Psoas muscle (tissue), 7 donors: Measurements from ENCODE around the gene TARP.

Experiments used
- ATAC-seq, 4 donors: fragments of 200-7000 bp; cut with Tn5 transposase; one replicate each; pipeline ENCODE4 v1.9.1; 2020; ENCODE audit warnings: moderate library complexity in 3 of 4, mild to moderate bottlenecking in 2 of 4
- DNase-seq, 2 donors: peaks; one replicate each; pipeline ENCODE4 v3.0.0-alpha.2; 2020
- H3K27ac ChIP-seq: fragments of 200-600 bp; one replicate; pipeline ENCODE4 v1.8.0; 2022
- H3K27me3 ChIP-seq, 3 donors: fragments of 200-600 bp in 1 of 3; one replicate each; pipeline versions ENCODE4 v1.6.1 to v1.8.0; 2013 to 2022; ENCODE audit warnings: low read length in 2 of 3, mild to moderate bottlenecking in 2 of 3, moderate library complexity in 1 of 3; ENCODE audit not compliant: insufficient read depth in 3 of 3
- H3K36me3 ChIP-seq, 2 donors: fragments of 200-600 bp in 1 of 2; one replicate each; pipeline versions ENCODE4 v1.6.1 to v1.8.0; 2013 to 2022; ENCODE audit warnings: low read depth in 1 of 2, mild to moderate bottlenecking in 1 of 2, moderate library complexity in 1 of 2; ENCODE audit not compliant: insufficient read depth in 1 of 2
- H3K4me1 ChIP-seq: fragments of 200-600 bp; one replicate; pipeline ENCODE4 v1.8.0; 2022
- H3K4me3 ChIP-seq: fragments of 200-600 bp; one replicate; pipeline ENCODE4 v1.8.0; 2022; ENCODE audit warnings: mild to moderate bottlenecking
- H3K9me3 ChIP-seq: fragments of 200-600 bp; one replicate; pipeline ENCODE4 v1.8.0; 2022
- WGBS, 3 donors: extraction: QIAGEN DNeasy Blood & Tissue Kit; methylation state at CpG; one replicate each; pipeline versions ENCODE4 v1.1.6 to v1.1.7; 2013; 5-methylcytosine and 5-hydroxymethylcytosine counted together
- intact Hi-C, 2 donors: fragments of 100-400 bp; cut with DNase I; formaldehyde crosslinking; loops; one replicate each; pipeline versions ENCODE4 v1.11.0 to v1.14.2; 2022
- TF ChIP-seq, protein P1 (sequence below): fragments of 200-600 bp; IDR thresholded peaks from one replicate; pipeline ENCODE4 v1.8.0; 2022; ENCODE audit warnings: antibody characterized with exemption
- donor health status: healthy with polysubstance abuse.
- donor health status: DM: no; HTN: no; CAD: no; lungs with moderate emphysema.
- donor health status: Bipolar disorder and iron deficiency.
- donor health status: healthy.
- donor health status: DM: yes; HTN: yes; CAD: no.
- donor health status: DM: no; HTN: no; CAD: no.
- donor health status: DM: yes; HTN: yes; CAD: no.

TARP gene

DNA sequence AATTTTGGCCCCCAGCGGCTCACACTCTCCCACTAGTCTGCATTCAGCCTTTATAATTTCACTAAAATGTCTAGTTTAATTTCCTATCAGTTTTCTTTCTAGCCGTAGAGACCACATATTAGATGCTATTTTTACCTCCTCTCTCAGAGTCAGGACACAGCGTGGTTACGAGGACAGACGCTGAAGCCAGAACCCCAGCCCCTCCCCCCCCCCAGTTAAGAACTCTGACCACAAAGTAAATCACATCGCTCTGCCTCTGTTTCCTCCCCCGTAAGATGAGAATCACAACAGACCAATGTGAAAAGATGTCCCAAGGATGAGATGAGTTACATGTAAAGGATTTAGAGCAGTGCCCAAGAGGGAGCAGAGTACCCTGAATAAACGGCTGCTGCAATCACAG lies 11.1 kb upstream of the TARP start:
- TF ChIP-seq, protein P1, sequence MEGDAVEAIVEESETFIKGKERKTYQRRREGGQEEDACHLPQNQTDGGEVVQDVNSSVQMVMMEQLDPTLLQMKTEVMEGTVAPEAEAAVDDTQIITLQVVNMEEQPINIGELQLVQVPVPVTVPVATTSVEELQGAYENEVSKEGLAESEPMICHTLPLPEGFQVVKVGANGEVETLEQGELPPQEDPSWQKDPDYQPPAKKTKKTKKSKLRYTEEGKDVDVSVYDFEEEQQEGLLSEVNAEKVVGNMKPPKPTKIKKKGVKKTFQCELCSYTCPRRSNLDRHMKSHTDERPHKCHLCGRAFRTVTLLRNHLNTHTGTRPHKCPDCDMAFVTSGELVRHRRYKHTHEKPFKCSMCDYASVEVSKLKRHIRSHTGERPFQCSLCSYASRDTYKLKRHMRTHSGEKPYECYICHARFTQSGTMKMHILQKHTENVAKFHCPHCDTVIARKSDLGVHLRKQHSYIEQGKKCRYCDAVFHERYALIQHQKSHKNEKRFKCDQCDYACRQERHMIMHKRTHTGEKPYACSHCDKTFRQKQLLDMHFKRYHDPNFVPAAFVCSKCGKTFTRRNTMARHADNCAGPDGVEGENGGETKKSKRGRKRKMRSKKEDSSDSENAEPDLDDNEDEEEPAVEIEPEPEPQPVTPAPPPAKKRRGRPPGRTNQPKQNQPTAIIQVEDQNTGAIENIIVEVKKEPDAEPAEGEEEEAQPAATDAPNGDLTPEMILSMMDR: no peak
- Histone ChIP-seq H3K27me3 (no peaks in the 10 kb centered on the region), H3K27ac (no peak overlapping the region), H3K4me3 (no peak overlapping the region), H3K9me3 (no peaks in the 10 kb centered on the region), H3K36me3 (no peaks in the 10 kb centered on the region), H3K4me1 (no peaks in the 10 kb centered on the region)
- intact Hi-C loops: no loop called here
- DNase-seq (no peak), ATAC-seq (no peak)
- WGBS, 3 donors: 44 to 58% (median 57%) methylated on average over 8 of the region's 8 CpGs

DNA sequence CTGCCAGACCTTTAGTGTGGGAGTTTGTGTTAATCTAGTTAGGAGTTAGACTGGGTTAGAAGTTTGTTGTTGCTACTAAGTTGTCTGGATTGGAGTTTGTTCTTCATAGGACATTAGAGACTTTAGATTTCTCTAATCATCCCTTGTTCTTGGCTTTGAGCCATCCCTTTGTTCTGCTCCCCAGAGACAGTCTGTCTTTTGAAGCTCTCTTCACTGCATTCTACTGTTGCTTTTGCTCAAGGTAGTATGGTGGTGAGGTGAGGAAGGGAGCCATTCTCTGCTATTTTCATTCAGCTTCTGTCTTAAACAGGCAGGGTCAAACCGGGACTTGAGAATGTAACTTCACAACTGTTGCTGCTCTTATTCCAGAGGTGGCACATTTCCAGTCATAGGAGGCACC lies 10.4 kb upstream of the TARP start:
- Histone ChIP-seq H3K27ac (no peak overlapping the region), H3K9me3 (no peaks in the 10 kb centered on the region), H3K4me3 (no peak overlapping the region), H3K4me1 (no peaks in the 10 kb centered on the region), H3K27me3 (no peaks in the 10 kb centered on the region), H3K36me3 (no peaks in the 10 kb centered on the region)
- TF ChIP-seq, protein P1: no peak
- WGBS, 3 donors: 24 to 38% (median 30%) methylated on average over 1 of the region's 1 CpG
- DNase-seq (no peak), ATAC-seq (no peak)
- intact Hi-C loops: no loop called here

DNA sequence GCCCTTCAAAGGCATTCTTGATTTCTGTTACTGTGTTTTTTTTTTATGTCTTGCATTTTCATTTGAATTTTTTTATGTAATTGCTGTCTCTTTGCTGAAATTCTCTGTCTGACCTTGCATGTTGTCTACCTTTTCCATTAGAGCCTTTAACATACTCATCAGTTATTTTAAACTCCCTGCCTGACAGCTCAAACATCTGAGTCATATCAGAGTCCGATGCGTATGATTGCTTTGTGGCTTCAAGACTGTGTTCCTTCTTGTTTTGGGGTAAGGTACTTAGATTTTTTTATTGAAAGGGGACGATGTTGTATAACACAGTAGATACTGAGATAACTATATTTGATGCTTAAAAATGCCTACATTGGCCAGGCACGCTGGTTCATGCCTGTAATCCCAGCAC lies 9.7 kb upstream of the TARP start:
- intact Hi-C loops: no loop called here
- WGBS, 3 donors: 78 to 91% (median 88%) methylated on average over 4 of the region's 4 CpGs
- H3K27ac ChIP-seq: no peak overlapping the region

DNA sequence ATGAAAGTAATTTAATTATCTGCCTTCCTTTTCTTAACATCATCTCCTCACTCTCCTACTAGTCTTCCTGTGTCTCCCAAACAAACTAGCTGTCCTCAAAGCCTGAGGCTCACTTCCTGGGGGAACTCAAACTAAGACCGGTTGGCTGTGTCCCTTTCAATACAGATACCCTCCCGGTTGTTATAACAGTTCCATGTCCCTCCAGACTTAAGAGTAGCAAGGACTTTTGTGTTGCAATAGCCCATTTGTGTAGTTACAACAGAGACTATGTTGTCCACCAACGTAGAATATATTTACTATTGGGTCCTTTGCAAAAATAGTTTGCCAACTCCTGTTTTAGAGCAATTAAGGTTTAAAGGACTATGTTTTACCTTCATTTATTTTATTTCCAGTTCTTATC lies 8.6 kb upstream of the TARP start:
- H3K9me3 ChIP-seq: no peaks in the 10 kb centered on the region
- 52 to 63% (median 55%) methylated on average over 3 of the region's 3 CpGs for WGBS, 3 donors
- DNase-seq (no peak), ATAC-seq (no peak)
- no peaks in the 10 kb centered on the region for H3K4me1 ChIP-seq
- H3K36me3 ChIP-seq: no peaks in the 10 kb centered on the region
- no peak overlapping the region for H3K4me3 ChIP-seq
- no peaks in the 10 kb centered on the region for H3K27me3 ChIP-seq
- no peak overlapping the region for H3K27ac ChIP-seq
- intact Hi-C loops: no loop called here
- TF ChIP-seq, protein P1: no peak

More for the DNA sequence above, 9.7 kb upstream of the TARP start:
- TF ChIP-seq, protein P1: no peak
- Histone ChIP-seq H3K36me3 (no peaks in the 10 kb centered on the region), H3K4me3 (no peak overlapping the region), H3K9me3 (no peaks in the 10 kb centered on the region), H3K4me1 (no peaks in the 10 kb centered on the region), H3K27me3 (no peaks in the 10 kb centered on the region)
- ATAC-seq: no peak
- no peak for DNase-seq

DNA sequence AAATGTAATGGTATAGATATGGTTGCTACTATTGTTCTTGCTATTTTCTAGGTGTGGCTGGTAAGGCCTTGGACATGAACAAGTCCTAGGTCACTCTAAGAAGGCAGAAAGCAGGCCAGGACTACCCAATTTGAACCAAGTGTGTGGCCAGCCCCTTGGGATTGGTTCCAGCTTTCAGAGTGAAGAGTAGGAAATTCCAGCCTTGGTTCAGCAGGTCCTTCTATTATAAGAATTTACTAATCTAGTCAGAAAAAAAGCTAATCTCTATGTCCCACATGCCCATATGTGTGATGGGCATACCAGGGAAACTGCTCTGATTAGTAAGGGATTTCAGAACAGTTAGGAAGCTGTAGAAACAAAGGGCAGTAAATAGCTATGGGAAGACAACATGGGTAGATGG lies 7.8 kb upstream of the TARP start:
- no peaks in the 10 kb centered on the region for H3K4me1 ChIP-seq
- H3K27ac ChIP-seq: no peak overlapping the region
- TF ChIP-seq, protein P1: no peak
- intact Hi-C loops: no loop called here
- no peaks in the 10 kb centered on the region for H3K36me3 ChIP-seq
- ATAC-seq: no peak
- H3K27me3 ChIP-seq: no peaks in the 10 kb centered on the region
- no peak for DNase-seq
- H3K9me3 ChIP-seq: no peaks in the 10 kb centered on the region
- no peak overlapping the region for H3K4me3 ChIP-seq
